Measurements from ENCODE around the gene CCDC17.

Gene CCDC17

DNA sequence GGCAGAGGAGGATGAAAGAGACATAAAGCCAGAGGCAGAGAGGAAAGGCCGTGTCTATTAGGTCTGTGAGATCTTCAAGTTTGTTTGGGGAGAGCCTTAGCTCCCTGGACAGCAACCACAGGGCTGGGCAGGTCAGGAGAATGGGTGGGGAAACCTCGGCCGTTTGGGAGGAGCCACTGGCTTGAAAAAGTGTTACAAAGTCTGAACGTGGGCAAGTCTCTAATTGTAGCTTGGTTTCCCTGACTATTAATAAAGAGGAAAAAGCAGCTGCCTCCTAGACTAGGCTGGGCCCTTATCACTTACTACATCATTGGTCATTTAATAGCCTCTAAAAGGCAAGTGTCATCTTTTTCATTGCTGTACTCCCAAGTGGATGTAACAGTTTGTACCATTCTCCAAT is at the start of gene CCDC17:
Gene CCDC17, minus strand, starts transcription at position 83 of the 400 bp plus-strand sequence. CDS start 145 bp downstream, outside the sequence.
- DNase-seq (ENCODE audit: low spot score): no peak

DNA sequence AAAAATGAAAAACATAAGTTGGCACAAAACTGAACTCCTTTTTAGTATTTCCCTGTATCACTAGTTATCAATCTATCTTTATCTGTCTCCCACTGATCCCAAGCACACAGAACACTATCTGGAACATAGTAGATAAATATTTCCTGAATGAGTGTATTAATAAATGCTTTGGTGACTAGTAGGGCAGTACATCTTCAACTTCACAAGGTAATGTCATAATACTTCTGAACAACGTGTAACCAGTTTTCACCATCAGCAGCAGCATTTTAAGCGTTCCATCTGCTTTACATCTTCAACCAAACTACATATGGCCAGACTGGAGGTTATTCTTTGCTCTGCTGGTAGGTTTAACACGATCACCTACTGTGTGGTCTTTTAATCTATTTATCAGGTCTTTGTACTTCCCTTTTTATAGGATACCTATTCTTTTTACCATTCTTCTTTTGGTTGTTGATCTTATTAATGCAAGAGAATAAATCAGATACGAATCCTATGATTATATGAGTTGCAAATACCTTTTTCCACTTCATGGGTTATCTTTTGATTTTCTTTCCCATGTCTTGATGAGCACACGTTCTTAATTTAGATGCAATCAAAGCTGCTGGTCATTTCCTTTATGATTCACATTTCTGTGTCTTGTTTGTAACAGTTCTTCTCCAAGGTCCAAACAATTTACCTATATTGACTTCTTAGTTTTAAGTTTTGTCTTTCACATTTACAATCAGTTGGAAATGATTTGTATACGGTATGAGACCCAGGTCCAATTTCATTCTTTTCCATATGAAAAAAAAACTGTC is 46.2 kb upstream of the CCDC17 start:
- DNase-seq (ENCODE audit: low spot score): no peak

DNA sequence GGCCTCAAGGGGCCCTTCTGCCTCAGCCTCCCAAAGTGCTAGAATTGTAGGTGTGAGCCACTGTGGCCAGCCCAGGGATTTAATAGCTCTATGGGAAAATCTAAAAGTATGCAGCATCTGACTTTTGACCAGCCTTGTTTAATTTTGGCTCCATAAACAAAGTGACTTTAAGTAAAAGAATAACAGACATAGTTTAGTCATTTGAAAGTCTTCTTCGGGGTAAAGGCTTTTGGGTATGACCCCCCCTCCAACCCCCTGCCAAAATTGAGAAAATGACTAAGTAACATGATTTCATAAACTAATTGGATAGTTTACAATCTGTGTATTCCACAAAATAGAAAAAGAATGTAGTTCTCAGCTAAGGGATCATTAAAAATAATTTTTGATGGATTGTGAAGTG is 45.5 kb upstream of the CCDC17 start:
- no peak for DNase-seq (ENCODE audit: low spot score)

DNA sequence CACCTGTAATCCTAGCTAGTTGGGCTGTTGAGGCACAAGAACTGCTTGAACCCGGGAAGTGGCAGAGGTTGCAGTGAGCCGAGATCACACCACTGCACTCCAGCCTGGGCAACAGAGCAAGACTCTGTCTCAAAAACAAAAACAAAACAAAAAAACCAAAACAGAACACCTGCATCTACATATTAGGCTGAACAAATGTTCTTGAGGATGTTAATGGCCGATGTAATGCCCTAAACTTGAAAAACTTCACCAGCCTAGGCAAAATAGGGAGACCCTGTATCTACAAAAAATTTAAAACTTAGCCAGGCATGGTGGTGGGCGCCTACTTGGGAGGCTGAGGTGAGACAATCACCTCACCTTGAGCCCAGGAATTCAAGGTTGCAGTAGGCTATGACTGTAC is 44.7 kb upstream of the CCDC17 start:
- DNase-seq (ENCODE audit: low spot score): no peak

DNA sequence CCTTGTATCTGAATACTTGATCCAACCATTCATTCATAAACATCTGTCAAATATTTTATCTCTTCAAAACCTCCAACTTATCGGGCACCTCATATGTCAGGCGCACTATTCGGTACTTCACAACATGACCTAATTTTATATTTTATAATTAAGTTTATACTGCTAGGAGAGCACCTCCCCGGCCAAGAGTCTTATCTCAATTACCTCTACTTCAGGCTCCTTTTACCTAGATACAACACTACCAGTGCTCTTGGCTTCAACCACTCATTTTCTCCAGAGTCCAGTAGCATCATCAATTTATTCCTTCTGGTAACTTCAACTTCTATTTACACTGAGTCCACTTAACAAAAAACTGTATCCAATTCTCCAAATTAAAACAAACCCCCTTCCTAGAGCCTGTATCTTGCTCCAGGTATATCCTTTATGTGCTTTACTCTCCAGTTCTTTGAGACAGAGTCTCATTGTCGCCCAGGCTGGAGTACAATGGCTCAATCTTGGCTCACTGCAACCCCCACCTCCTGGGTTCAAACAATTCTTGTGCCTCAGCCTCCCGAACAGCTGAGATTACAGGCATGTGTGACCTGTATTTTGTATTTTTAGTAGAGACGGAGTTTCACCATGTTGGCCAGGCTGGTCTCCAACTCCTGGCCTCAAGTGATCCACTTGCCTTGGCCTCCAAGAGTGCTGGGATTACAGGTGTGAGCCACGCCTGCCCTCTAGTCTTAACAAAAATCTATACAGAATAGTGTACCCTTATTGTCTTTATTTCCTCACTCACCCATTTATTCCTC is 43.7 kb upstream of the CCDC17 start:
- no peak for DNase-seq (ENCODE audit: low spot score)

DNA sequence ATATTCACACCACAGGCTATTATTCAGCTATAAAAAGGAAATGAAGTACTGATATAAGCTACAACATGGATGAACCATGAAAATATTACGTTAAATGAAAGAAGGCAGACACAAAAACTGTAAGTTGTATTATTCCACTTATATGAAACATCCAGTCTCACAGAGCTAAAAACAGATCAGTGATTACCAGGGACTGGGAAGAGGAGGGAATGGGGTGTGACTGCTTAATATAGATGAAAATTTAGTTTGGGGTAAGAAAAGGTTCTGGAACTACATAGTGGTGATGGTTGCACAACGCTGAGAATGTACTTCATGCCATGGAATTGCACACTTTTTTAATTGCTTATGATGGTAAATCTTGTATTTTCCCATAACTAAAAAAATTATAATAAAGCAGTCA is 43.0 kb upstream of the CCDC17 start:
- DNase-seq (ENCODE audit: low spot score): no peak

DNA sequence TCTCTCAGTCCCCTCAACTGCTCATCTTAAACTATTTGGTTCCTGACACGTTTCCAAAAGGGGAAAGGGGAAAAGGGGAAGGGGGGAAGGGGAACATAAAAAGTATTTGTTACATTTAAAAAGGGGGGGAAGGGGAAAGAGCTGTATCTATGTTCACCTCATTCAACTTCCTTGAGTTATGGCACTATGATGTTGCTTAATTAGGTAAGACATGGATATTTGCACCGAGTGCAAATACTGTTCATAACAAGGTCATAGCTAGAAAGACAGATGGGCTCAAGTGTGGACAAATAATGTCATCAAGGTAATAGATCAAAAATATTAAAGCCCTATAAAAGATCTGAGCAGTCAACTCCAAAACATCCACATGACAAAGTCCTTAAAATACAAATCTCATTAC is 36.5 kb upstream of the CCDC17 start:
- no peak for DNase-seq (ENCODE audit: low spot score)

DNA sequence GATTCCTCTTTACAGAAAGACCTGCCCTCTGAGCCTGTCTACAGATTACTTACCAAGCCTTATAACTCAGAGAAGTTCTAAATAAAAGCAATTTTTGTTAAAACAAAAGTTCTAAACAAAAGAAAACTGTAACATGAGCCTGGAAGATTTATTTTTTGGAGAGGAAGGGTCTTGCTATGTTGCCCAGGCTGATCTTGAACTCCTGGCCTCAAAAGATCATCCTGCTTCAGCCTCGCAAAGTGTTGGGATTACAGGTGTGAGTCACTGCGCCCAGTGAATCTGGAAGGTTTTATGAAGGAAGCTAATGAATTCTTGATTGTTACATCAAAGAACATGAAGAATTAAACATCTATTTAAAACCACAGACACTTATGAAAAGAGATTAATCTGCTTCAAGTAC is 35.4 kb upstream of the CCDC17 start:
- no peak for DNase-seq (ENCODE audit: low spot score)

DNA sequence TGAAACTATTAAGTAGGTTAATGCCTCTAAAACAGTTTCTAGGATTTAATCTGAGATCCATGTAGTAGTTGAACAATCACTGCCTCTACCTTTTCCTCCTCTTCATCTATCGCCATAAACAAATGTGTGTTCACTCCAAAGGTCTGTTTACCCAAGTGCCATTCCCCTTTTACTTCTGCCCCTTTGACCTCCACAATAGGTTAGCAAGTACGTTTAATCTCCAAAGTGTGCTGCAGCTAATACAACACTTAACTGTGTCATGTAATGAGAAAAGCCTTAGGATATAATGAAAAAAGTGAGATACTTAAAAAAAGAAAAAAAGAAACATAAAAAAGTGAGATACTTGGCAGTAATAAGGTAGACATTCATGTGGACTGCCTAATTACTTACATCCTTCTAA is 34.3 kb upstream of the CCDC17 start:
- no peak for DNase-seq (ENCODE audit: low spot score)

DNA sequence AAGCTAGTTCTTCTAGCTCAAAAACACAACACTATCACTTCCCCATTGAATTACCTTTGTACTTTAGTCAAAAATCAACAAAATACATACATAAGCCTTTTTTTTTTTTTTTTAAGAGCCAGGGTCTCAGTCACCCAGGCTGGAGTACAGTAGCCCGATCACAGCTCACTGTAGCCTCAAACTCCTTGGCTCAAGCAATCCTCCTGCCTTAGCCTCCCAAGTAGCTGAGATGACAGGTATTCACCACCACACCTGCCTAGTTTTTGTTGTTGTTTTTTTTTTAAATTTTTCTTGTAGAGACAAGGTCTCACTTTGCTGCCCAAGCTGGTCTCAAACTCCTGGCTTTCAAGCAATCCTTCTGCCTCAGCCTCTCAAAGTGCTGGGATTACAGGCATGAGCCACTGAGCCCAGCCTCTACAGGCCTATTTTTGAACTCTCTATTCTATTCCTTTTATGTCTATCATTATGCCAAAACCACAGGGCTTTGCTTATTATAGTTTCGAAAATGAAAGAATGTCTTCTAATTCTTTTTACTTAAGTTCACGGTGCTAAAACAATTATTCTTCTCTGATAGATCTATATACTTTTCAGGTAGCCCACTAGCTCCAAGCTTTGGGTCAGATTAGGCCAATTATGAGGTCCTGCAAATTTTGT is 32.8 kb upstream of the CCDC17 start:
- no peak for DNase-seq (ENCODE audit: low spot score)

DNA sequence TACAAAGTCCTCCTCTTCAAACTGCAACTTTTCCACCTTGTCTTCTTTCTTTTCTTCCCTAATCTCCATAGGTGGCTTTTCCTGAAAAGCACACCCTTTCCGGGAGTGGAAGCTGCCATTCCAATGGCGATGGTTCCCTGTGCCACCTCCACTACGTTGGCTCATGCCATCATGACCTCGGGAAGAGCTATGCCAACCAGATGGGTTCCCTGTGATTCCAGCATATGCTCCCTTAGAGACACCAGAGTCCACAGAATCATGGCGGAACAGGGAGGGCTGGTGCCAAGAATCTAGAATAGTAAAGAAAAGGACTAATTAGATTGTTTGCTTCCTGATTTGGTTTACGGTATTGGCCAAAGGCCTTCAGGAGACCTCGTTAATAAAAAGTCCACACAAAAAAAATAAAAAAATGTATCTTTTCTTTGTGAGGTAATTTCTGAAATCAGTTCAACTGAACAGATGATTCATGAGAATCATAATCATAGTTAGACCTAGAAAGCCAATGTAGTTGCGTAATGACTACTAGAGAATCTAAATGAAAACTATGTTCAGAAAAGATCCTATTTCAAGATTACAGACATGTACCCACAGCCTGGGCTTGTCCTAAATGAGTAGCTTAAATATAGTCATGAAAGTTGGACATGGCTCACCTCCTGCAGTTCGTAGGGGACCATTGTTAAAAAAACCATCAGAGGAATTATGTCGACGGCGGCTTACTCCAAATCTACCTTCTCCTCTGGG is 30.9 kb upstream of the CCDC17 start:
- DNase-seq (ENCODE audit: low spot score): no peak

DNA sequence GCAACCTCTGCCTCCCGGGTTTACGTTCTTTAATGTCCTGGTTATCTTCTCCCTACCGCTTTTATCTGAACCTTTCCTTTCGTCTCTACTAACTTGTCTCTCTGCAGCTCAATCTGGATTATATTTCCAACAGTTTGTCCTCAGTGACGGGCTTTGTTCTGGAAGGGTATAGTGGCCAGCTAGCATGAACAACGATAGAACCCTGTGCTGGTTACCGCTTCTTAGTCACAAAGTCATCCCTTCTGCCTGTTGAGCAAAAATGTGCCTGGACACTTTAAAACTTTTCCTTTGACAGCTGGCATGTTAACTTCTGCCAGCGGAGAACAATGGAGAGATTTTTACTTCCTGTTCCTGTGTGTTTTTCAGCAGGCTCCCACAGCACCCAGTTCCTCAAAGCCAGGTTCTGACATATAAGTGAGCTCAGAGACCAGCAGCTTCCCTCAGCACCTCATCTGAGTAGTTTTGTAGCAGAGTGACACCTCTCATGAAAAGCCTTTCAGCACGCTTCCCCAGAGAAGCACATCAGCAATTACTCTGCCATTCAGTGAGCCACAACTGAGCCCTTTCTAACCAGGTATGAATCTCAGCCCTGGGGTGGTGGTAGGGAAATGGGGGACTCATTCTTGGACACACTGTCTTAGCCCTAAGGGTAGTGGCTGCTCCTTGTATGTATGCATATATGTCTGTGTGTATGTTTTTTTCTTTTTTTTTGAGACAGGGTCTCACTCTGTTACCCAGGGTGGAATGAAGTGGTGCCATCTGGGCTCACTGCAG is 23.6 kb upstream of the CCDC17 start:
- no peak for DNase-seq (ENCODE audit: low spot score)

DNA sequence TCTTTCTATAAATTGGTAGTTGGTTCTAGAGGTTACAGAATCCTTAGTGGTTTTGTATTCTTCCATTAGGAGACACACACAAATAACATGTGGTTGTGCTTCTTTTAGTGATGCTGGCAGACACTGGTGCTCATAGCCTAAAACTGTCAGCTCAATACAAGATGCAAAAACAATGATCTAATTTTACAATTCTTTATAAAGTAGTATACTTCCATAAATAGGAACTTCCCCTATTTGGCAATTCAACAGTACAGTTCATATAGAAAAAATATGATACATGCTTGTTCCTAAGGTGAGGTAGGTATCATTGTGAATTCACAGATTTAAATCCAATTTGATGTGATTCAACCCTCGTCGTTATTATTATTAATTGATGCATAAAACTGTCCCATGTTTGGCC is 20.8 kb upstream of the CCDC17 start:
- DNase-seq (ENCODE audit: low spot score): no peak

DNA sequence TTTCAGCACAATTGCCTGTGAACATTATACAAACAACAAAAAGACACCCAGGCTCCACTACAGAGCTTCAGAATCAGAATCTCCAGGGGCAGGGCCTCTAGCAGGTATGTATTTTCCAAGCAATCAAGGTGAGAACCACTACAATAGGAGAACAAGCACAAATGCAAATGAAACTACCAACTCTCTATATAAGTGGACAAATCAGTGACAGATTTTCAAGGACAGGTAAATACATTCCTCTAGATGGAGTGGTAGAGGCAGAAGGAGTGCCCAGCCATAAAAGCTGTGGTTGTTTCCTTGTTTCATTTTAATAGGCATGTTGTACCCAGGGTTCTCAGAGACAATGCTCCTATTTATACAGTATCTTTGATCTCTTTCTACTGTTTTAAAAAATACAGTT is 20.1 kb upstream of the CCDC17 start:
- peak; percentile 27 for DNase-seq (ENCODE audit: low spot score)

DNA sequence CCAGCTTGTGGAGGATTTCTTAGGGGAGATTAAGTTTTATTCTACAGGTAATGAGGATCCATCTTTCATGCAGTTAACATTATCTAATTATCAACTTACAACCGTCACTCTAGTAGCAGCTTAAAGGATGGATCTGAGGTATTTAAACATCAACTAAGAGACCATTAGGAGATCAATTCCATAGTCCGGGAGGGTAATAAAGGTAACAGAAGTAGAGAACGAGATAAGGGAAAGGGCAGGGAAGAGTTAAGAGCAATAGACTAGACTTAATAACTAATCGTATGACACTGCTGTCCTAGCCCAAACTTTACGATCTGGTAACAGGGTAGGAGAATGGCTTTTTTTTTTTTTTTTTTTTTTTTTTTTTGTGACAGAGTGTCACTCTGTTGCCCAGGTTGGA is 19.5 kb upstream of the CCDC17 start:
- no peak for DNase-seq (ENCODE audit: low spot score)

DNA sequence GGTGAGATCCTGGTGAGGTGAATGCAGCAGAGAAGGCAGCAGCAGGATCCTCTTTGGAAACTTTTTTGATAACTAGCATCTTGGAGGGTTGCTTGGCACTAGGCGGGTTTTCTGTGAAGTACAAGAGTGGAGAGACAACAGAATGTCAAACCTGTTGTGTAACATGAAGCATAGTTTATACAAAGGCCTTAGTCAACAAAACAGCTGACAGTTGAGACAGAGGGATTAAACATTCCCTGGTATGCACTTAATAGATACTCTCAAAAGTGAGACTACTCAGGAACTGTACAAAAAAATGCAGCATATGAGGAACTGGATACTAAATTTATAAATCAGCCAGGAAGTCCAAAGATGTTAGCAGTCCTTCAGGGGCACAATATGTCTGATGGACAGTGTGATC is 16.4 kb upstream of the CCDC17 start:
- no peak for DNase-seq (ENCODE audit: low spot score)

DNA sequence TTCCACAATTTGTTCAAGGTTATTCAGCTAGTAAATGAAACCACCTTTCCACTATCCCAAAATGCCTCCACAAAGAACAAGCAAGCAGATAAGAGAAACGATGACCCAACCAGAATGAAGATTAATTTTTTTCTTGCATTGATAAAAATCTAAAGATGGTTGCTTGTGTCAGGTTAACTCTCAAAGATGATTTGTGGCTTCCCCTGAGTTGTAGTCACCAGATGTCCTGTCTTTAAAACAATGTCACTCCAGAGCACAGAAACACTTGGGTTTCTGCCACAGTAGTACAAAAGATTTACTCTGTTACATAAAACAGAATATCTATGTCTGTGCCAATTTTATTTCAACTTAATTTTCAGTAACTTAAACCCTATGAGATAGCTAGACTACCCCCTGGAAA is 11.4 kb upstream of the CCDC17 start:
- DNase-seq (ENCODE audit: low spot score): no peak

DNA sequence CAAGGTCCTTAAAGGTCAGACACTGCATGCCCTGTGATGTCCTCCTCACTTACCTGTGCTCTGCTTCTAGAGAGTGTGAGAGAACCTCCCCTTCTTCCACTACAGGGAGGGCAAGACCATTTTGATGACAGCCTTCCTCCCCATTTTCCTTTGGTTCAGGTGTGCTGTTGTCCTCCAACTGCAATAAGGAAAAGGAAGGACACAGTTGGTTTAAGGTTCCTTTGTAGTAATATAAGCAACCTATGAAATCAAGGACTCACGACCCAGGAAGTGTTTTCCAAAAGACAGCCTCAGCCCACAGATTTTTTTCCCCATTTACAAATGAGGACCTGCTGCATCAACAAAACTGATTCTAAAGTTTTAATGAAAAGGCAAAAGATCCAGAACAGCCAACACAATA is 6.6 kb upstream of the CCDC17 start:
- no peak for DNase-seq (ENCODE audit: low spot score)

DNA sequence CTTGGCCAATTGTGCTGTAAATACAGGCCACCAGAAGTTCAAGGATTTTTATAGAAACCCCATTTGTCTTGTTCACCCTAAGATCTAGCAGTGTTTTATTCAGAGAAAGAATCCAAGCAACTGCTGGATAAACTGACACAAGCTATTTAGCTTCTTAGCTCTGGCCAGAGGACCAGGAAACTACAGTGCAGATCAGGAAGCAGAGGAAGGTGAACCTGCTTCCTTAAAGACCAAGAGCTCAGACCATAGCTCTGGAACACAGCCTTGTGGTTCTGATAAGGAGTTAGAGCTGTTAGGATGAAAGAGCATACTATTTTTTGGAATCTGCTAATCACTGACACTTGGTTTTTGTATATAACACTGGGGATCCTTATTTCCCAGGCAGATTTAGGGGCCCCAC is 5.2 kb upstream of the CCDC17 start:
- DNase-seq (ENCODE audit: low spot score): no peak

DNA sequence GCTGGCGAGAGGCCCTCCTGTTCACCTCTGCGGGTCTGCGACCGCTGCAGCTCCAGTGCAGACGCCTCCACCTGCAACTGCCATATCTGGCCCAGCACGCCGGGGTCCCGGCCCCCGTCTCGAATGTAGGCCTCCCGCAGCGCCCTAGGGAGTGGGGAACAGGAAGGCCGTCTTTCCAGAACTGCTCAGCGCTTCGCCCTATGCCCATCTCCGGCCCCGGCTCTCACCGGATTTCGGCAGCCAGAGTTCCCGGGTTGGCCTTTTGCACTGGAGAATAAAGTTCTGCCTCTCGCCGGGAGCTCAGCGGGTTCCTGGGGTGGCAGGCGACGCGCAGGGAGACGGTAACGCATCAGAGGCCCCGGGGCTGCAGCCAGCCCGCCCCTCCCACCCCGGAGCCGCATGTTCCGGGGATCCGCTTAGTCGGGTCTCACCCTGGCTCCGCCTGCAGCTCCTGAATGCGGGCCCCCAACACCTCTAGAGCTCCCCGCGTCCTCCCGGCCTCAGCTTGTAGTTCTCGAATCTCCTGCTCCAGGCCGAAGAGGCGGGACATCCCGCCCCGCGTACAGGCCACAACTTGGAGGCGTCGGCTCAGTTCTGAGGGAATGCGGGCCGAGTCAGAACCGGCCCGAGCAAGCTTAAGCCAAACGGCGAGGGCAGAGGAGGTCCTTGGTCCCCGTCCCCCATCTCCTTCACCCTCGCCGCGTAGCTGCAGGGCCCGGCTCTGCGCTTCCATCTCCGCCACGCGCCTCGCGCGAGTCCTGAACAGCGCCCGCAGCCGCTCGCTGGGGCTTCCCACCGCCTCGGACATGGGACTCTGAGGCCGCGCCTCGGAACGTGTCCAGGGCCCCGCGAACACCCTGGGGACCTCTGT is 1.1 kb downstream of the CCDC17 start:
- DNase-seq (ENCODE audit: low spot score): no peak

Data from RKO (cell line).